Fibroblast of skin of right quadriceps (primary cell): ENCODE measurements around the gene ARHGAP15.

Experiments
- DNase-seq: peaks from one replicate; pipeline ENCODE4 v3.0.0-alpha.2; 2013

The ARHGAP15 gene

DNA sequence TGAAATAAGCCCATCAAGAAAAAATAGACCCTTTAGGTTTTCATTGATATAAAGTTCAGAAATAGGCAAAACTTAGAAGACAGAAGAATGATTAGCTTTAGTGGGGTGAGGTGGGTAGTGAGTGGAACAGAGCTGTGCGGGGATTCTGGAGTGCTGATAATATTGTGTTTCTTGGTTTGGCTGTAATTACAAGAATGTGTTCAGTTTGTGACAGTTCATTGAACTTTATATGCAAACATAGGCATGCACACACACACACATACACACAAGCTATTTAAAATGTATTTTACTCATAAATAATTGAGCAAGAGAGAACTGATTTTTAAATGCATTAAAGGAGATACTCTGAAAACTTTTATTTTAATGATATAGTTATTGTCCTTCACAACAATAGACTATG lies 17.1 kb downstream of the ARHGAP15 start:
- no peak for DNase-seq

DNA sequence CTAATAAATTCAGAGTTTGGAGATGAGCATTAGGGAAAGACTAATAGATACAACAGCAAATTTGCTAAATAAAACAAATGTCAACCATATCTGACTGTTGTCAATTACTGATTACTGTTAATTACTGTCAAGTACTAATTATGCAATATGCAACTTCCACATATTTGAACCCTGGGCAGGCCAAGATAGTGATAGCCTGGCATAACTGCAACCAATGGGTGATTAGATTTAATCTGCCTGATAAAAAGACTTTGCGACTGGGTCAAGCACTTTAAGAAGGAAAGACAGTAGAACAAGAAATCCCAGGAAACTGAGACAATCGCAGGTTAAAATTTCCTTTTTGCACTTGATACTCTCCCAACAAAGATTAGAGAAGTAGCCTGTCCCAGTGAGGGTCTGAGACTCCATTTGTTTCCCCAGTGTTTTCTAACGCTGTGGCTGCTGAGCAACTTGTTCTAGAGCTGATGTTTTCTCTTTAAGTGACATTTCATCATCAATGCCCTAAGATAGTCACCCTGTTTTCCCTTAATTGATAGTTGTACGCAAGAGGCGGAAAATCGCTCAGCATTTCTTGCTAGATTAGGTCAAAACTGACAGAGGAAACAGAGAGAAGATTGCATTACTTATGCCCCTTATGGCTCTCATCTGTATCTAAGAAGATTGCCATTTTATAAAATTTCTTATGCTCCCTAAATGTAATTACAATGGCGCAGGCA lies 17.8 kb downstream of the ARHGAP15 start:
- no peak for DNase-seq

DNA sequence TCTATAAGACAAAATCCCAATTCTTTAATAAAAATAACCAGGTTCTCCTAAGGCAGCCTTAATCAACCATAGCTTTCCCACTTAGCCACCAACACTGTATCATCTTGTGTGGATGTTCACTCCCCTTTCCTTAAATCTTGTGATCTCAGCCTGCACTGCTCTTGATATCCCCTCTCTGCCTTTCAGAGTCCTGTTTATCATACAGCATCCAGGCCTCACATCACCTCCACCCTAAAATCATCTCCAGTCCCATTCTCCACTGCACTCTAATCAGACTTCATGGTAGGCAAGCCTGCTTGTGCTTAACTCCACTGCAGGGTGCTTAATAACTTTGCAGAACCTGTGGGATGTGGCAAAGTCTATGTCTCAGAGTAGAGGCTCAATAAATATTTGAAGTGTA lies 18.8 kb downstream of the ARHGAP15 start:
- DNase-seq = no peak

- DNase-seq = no peak
Measured at GRCh38 chr2:143148757-143149156, 19.5 kb downstream of the ARHGAP15 start.

DNA sequence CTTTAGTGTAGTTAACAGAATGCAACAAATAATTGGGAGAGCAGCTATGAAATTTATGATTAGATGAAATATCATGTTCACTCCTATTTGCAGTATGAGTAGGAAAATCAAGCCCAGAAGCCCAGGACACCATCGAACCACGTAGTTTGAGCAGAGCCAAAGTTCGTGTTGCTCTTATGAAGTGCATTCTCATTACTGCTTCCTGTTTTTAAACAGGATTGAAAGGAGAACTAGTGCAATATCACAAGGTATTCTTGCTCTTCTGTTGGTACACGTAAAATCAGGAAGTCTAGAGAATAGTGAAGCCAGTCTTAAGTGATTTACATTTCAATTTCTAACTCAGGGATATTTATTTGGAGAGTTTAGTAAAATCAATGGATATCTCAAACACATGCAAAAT lies 21.1 kb downstream of the ARHGAP15 start:
- DNase-seq = no peak

DNA sequence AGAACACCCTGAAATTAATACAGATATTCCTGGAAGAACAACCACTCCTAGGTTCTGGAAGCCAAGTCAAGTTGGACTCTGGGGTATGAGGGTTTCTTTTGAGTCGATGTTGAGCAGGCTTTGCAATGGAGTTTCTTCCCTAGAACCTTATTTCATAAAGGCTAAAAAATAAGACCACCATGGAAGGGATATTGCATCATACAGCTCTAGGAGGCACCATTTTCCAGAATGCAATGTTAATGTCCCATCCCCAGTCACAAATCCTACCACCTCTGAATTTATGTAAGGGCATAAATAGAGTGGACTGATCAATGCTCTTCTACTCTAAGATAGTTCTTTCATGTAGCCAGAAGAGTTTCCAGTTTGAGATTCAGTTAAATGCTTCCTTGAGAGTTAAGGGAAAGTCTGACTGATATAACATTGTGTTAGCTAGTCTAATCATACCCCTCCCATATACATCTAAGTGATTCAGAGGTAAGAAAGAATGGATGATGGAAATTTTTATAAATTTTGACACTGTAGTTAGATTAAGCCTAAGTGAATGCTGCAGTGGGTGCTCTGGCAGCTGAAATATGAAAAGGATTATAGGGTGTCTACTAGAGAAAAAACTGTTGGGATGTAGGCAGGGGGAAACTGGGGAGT lies 22.0 kb downstream of the ARHGAP15 start:
- DNase-seq = no peak

DNA sequence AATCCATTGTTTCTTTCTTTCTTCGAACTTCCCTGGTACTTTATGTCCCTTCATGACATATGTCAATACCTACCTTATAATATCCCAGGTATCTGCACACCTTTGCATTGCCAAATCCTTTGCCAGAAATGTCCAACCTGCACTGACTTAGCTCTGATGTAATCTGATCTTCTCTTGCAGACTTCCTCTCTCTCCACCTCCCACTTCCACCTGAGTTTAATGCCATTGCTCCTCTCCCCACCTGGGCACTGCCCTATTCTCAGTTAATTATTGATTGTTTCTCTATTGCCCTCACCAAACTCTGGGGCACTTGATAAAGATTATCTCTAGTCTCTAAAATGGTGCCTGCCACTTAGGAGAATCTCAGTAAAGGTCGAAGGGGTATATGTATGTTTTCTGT lies 23.0 kb downstream of the ARHGAP15 start:
- no peak for DNase-seq

- DNase-seq = no peak
Measured at GRCh38 chr2:143152637-143153036, 23.4 kb downstream of the ARHGAP15 start.

GRCh38 chr2:143155661-143156060 lies 26.4 kb downstream of the ARHGAP15 start:
- DNase-seq = no peak

DNA sequence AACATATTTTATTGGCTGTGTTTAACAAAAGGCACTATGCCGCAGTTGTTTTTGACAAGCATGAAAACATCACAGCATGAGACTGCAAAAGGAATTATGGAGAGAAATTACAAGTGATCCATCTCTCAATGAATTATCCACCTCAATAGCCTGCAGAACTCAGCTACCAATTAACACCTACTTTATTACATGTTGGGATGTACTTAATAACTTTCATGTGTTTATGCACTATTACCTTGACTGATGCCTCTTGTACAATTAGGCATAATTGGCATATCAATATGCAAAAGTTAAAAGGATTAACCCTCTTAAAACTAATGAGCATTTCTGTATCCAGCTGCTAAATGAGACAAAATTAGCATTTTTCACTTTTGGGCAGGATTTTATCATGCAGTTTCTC lies 27.8 kb downstream of the ARHGAP15 start:
- DNase-seq = no peak

- no peak for DNase-seq
Measured at GRCh38 chr2:143157418-143157817, 28.2 kb downstream of the ARHGAP15 start.

DNA sequence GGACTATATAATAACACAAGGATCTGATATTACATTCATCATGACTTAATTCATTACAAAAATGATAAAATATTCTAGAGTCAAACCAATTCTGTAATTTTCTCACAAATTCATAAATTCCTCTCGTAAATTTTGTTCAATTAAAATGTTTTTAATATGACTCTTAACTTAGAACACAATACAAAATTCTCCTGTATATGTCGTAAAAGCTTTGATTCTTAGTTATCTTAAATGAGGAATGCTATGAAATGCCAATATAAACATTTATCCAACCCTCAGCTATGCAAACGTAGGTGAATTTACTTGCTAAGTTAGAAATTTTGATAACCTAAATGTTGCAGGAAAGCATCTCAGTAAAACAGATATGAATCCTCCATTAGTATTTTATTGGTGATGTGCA lies 28.9 kb downstream of the ARHGAP15 start:
- DNase-seq = no peak

DNA sequence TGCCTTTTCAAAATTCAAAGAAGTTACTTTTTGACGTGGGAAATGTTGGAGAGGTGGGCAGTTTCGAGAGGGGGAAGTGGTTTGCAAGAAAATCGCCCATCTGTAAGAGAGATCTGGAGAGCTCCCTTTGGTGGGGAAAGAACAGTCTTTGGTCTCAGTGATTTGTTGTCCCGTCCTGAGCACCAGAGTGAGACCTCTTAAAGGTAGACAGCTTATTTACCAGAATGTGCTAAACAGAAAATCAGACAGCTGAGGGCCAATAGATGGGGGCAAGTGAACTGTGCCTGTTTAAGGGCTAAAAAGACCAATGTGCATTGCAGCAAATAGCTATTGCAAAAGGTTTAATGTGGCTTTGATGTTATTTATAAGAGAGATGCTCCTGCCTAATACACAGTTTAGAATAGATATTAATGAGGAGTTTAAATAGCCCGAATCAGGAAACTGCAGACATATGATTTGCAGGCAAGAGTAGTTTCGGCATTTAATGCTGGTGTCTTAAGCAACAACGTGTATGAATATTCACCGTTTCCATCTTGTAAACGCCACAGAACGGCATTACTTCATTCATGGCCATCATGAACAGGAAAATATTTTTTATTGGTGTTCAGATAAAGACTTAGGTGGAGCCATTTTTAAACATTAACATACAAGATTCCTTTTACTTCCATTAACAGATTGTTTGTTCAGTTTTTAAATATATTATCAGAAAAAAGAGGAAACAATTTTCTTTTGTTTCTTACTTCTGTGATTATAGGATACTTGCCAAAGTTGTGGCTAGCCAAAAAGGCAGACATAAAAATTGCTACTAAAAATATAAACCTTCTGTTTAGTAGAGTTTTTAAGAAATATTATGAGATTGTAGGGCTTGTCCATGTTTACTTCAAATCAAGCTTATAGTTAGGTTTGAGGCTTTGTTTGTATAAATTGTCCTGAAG lies 29.6 kb downstream of the ARHGAP15 start:
- DNase-seq = no peak

GRCh38 chr2:143159486-143159840 lies 30.2 kb downstream of the ARHGAP15 start:
- no peak for DNase-seq

DNA sequence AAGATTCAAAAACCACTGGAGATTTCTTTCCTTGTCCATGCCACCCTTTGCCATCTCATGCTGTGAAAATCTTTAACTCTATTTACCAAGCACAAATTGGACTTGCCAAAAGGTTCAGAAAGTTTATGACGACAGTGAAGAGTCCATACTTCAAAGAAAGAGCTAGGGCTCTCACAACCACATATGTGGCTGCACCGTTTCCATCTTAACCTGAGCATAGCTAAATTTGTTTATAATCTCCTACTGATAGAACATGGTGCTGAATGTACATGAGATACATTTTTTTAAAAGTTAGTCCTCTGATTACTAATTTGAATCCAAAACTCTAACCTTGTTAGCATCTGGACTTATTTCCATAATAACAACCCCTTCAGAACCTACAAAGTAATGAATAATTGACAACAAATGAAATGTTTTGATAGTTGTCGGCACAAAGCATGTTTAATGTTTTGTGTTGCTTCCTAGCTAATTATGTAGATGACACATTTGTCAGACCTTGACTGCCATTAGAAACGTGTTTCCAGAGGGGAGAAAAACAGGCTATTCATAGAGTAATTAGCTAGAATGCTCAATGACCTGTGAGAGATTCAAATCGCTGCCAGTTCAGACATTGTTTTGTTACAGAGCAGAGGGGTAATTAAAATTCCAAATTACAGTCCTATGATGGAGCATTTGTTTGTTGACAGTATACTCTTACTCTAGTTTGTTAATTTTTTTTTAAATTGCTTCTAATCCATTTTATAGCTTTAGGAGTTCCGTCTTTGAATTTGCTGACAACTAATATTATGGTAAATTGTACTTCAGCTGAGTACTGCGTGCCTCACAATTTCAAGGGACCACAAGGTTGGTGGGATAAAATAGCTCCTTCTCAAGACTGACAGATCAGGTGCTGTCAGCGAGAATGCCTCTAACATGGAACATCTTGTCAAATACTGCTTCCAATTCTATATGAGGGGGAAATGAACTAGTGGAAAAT lies 31.8 kb downstream of the ARHGAP15 start:
- DNase-seq = no peak

DNA sequence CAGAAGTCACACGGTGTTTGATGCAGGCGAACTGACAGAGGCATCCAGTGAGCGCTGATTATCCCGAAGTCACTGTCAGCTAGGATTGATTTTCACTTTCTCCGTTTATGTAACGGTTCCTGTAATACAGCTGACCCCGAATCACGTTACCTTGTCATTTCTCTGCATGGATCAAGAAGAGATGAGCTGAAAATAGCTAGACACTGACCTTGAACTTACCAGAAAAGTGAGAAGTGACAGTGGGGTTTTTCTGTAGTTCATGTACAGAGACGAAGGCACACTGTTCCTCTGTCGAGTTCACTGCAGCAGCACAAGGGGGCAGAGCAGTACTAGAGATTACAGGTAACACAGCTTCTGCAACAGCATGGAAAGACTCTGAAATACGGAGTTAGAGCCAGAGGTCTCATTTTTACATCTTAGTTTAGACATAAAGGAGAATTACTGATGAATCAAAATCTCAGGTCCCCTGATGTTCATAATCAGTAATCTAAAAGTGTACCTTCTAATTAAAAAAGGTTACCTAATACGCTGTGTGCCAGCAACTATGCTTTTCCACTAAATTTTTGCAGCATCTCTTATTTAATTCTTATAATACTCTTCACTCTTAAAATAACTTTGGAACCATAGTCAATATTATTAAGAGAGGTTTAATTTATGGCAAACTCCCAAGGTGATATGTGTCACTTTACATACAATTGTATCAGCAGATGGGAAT lies 33.1 kb downstream of the ARHGAP15 start:
- peak; percentile 36 for DNase-seq

DNA sequence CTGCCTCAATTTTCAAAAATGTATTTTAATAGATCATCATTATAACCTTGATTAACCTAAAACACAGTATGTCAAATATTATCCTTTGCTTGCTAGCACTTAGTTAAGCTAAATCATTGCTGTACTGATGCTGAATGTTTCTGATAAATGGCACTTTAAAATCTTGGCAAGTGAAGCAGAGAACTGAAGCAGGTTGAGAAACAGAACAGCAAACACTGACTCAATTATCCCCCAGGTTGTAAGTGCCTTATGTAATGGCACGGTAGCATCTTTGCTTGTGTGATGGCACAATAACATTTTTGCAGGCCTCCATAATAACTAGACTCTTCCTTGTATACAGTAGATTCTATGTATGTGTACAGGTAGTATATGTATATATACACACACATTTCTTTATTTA lies 33.8 kb downstream of the ARHGAP15 start:
- no peak for DNase-seq

DNA sequence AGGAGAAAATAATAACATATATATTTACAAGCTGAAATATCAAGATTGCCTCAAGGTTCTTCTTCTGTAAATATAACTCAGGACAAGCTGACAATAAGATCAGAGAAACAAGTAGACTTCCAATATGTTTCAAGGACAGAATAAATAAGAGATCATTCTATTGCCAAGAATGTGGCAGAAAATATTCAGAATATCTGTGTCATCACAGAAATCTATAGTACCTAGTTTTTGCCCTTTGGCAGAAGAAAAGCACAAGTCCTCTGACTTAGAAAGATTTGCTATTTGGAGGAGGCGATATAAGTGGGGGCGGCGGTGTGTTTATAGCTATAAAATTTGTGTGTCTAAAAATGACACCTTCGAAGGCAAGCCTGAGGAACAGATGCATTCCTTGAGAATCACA lies 34.3 kb downstream of the ARHGAP15 start:
- no peak for DNase-seq

DNA sequence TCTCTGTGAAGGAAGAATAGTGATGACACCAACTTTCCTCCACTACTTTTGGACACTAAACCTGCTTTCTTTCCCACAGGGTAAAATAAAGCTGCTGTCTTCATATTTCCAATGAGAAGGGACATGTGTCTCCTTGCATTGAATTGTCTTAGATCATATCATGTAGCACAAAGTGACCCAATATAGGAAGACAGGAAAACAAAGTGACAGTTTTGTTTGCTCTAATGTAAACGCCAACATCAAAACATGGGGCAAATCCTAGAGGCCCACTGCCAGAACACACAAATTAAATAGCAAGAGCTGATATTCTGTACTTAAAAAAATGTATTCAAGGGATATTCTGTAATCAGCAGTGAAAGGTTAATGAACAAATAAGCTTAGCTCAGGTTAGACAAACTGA lies 36.1 kb downstream of the ARHGAP15 start:
- DNase-seq = no peak

GRCh38 chr2:143169105-143169504 lies 39.9 kb downstream of the ARHGAP15 start:
- no peak for DNase-seq

- DNase-seq = peak; percentile 1
Measured at GRCh38 chr2:143171817-143172216, 42.6 kb downstream of the ARHGAP15 start.

DNA sequence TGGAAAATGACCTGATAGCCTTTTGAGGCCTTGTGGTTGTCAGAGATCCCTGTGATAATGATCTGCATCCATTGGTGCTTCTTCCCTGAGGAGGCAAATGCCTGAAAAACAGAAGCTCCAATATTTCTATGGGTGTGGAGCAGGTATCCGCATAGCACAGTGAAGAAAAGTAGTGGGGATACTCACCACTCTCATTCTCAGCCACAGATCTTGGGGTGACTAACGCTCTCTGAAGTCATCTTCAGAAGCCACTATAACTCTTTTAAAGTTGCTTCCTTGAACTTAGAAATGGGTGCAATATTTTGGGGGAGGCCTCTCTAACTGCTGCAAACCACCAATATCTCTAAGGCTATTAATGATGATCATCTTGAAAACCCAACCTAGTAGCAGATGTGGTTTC lies 46.2 kb downstream of the ARHGAP15 start:
- no peak for DNase-seq
